Measurements from ENCODE around the gene TNFAIP6.
A peak's percentile ranks its signal among the peaks of the same experiment; 100 is the strongest.
"Not testable (repeated sequence)": the region's sequence is repeated elsewhere in the genome, so short reads cannot be mapped to it uniquely, and the experiment has no call there.

TNFAIP6 gene, protein sequence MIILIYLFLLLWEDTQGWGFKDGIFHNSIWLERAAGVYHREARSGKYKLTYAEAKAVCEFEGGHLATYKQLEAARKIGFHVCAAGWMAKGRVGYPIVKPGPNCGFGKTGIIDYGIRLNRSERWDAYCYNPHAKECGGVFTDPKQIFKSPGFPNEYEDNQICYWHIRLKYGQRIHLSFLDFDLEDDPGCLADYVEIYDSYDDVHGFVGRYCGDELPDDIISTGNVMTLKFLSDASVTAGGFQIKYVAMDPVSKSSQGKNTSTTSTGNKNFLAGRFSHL

GRCh38 chr2:151357359-151357758 lies at the start of gene TNFAIP6:
TNFAIP6 (plus strand) TSS chr2:151357592; CDS start chr2:151357667, 75 bp downstream.
- Histone ChIP-seq H3K4me3 (peak within 1 kb of the TSS; percentile 35), H3K27ac (peak within 1 kb of the TSS in 1 of 2 donors; percentile 25)
- TF ChIP-seq, protein P1, sequence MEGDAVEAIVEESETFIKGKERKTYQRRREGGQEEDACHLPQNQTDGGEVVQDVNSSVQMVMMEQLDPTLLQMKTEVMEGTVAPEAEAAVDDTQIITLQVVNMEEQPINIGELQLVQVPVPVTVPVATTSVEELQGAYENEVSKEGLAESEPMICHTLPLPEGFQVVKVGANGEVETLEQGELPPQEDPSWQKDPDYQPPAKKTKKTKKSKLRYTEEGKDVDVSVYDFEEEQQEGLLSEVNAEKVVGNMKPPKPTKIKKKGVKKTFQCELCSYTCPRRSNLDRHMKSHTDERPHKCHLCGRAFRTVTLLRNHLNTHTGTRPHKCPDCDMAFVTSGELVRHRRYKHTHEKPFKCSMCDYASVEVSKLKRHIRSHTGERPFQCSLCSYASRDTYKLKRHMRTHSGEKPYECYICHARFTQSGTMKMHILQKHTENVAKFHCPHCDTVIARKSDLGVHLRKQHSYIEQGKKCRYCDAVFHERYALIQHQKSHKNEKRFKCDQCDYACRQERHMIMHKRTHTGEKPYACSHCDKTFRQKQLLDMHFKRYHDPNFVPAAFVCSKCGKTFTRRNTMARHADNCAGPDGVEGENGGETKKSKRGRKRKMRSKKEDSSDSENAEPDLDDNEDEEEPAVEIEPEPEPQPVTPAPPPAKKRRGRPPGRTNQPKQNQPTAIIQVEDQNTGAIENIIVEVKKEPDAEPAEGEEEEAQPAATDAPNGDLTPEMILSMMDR (IDR thresholded peaks at IDR 0.05): no peak
- DNase-seq (ENCODE audit: low spot score): no peak

DNA sequence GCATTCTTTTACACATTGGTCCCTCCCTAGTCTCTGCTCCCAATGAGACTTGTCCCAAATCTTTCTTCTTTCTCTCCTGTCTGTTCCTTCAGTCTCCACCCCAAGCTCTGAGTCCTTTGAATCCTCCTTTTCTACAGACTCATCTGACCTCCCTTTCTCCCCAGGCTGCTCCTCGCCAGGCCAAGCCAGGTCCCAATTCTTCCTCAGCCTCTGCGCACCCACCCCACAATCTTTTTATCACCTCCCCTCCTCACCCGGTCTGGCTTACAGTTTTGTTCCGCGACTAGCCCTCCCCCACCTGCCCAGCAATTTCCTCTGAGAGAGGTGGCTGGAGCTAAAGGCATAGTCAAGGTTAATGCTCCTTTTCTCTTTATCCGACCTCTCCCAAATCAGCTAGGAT lies 47.1 kb upstream of the TNFAIP6 start:
- DNase-seq (ENCODE audit: low spot score); H3K4me3 ChIP-seq; H3K27ac ChIP-seq: not testable (repeated sequence)

DNA sequence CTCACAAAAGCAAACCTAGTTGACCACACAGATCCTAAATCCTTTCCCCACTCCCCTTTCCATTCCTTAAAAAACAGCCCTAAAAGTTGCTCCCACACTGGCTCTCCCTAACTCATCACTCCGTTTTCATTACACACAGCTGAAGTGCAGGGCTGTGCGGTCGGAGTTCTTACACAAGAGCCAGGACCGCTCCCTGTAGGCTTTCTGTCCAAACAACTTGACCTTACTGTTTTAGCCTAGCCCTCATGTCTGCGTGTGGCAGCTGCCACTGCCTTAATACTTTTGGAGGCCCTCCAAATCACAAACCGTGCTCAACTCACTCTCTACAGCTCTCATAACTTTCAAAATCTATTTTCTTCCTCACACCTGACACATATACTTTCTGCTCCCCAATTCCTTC lies 45.0 kb upstream of the TNFAIP6 start:
- not testable (repeated sequence) for H3K27ac ChIP-seq; H3K4me3 ChIP-seq; DNase-seq (ENCODE audit: low spot score)

- peak overlapping the region; percentile 56 to 84 for H3K27ac ChIP-seq
- TF ChIP-seq, protein P1 (IDR thresholded peaks at IDR 0.05): no peak
- DNase-seq (ENCODE audit: low spot score): no peak
- peak overlapping the region; percentile 61 for H3K4me3 ChIP-seq
Measured at GRCh38 chr2:151315381-151315903, 42.0 kb upstream of the TNFAIP6 start.

DNA sequence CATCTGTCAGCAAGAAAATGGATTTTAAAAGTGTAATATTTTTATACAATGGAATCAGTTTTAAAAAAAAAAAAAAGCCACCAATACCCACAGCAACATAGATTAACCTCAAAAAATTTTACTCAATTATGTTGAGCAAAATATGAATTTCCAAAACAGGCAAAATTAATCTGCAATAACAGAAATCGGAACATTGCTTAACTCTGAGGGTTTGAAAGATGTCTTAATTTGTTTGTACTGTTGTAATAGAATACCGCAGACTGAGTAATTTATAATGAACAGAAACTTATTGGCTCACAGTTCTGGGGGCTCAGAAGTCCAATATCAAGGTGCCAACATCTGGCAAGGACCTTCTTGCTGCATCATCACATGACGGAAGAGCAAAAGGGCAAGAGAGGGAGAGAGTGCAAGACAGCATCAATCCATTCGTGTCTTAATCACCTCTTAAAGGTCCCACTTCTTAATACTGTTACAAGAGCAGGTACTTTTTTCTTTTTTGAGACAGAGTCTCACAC lies 31.8 kb upstream of the TNFAIP6 start:
- TF ChIP-seq, protein P1 (IDR thresholded peaks at IDR 0.05): no peak
- DNase-seq (ENCODE audit: low spot score): no peak
- Histone ChIP-seq H3K27ac (no peak overlapping the region), H3K4me3 (no peak overlapping the region)

DNA sequence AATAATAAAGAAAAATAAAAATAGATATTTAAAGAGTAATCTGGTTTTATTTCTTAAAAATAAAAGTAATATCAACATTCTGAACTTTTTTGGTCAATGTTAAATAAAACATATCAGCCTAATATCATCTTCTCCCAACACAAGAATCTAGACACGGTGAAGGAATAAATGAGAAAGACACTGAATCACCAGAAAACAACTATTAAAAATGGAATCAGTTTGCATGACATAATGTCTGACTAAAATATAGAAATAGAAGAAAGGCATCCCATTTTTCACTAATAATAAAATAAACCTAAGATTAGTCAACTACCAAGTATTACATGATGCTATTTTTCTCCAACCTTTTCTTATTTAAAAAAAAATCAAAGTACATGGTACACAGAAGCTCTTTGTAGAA lies 30.8 kb upstream of the TNFAIP6 start:
- no peak for DNase-seq (ENCODE audit: low spot score)
- Histone ChIP-seq H3K4me3 (no peak overlapping the region), H3K27ac (no peak overlapping the region)
- TF ChIP-seq, protein P1 (IDR thresholded peaks at IDR 0.05): no peak

GRCh38 chr2:151329998-151330397 lies 27.4 kb upstream of the TNFAIP6 start:
- TF ChIP-seq, protein P1 (IDR thresholded peaks at IDR 0.05): no peak
- Histone ChIP-seq H3K4me3 (no peak overlapping the region), H3K27ac (no peak overlapping the region)
- no peak for DNase-seq (ENCODE audit: low spot score)

GRCh38 chr2:151333083-151333482 lies 24.3 kb upstream of the TNFAIP6 start:
- Histone ChIP-seq H3K27ac (no peak overlapping the region), H3K4me3 (no peak overlapping the region)
- TF ChIP-seq, protein P1 (IDR thresholded peaks at IDR 0.05): no peak
- DNase-seq (ENCODE audit: low spot score): no peak
